HTR-8/SVneo (cell line): ENCODE results near the gene ATG9B.
A peak's percentile ranks its signal among the peaks of the same experiment; 100 is the strongest.
"Not testable (repeated sequence)": the region's sequence is repeated elsewhere in the genome, so short reads cannot be mapped to it uniquely, and the experiment has no call there.

Source experiments
- DNase-seq: peaks from one replicate; pipeline ENCODE4 v3.0.0; 2011; ENCODE audit warnings: low spot score, mixed read lengths; ENCODE audit not compliant: insufficient read length
- FAIRE-seq: peaks from 2 replicates; lab custom pipeline; 2011; peaks lifted over from hg19 to GRCh38; lab: Jason Lieb, UNC

The ATG9B gene

GRCh38 chr7:151059367-151060112 lies 35.2 kb upstream of the ATG9B start, which contains the start of gene SLC4A2:
TSS of gene SLC4A2 (plus strand) at chr7:151059589. CDS start at chr7:151061988, 2,399 bp downstream.
- FAIRE-seq, result no peak
- peak; percentile 73 for DNase-seq

- FAIRE-seq (no peak), DNase-seq (no peak)
Measured at GRCh38 chr7:151058781-151059366, 34.6 kb upstream of the ATG9B start.

GRCh38 chr7:151057989-151058780 lies 33.9 kb upstream of the ATG9B start:
- DNase-seq, result peak; percentile 98
- peak; percentile 4 for FAIRE-seq

- no peak for DNase-seq
- FAIRE-seq, result no peak
Measured at GRCh38 chr7:151057506-151057988, 33.3 kb upstream of the ATG9B start, which contains the start of gene CDK5. TSS of gene CDK5 (minus strand) at chr7:151057897. CDS start at chr7:151057848, 49 bp downstream.

- FAIRE-seq (no peak), DNase-seq (no peak)
Measured at GRCh38 chr7:151056666-151057505, 32.6 kb upstream of the ATG9B start.

GRCh38 chr7:151056283-151056665 lies 32.0 kb upstream of the ATG9B start:
- no peak for FAIRE-seq

GRCh38 chr7:151053751-151054150 lies 29.5 kb upstream of the ATG9B start:
- FAIRE-seq, result no peak
- no peak for DNase-seq

More at GRCh38 chr7:151056283-151056665, 32.0 kb upstream of the ATG9B start:
- DNase-seq, result no peak

GRCh38 chr7:151053096-151053495 lies 28.8 kb upstream of the ATG9B start:
- FAIRE-seq (no peak), DNase-seq (no peak)

GRCh38 chr7:151051108-151051507 lies 26.8 kb upstream of the ATG9B start:
- FAIRE-seq (no peak), DNase-seq (no peak)

GRCh38 chr7:151048911-151049463 lies 24.7 kb upstream of the ATG9B start:
- DNase-seq, result no peak
- no peak for FAIRE-seq

GRCh38 chr7:151047976-151048815 lies 23.9 kb upstream of the ATG9B start, which contains the start of gene ASIC3:
TSS of gene ASIC3 (plus strand) at chr7:151048531. CDS start at chr7:151048886, 355 bp downstream.
- DNase-seq (no peak), FAIRE-seq (no peak)

GRCh38 chr7:151046603-151047573 lies 22.6 kb upstream of the ATG9B start:
- DNase-seq, result peak; percentile 58

GRCh38 chr7:151045967-151046366 lies 21.7 kb upstream of the ATG9B start:
- no peak for DNase-seq
- no peak for FAIRE-seq

More at GRCh38 chr7:151046603-151047573, 22.6 kb upstream of the ATG9B start:
- no peak for FAIRE-seq

- FAIRE-seq (no peak), DNase-seq (no peak)
Measured at GRCh38 chr7:151045262-151045661, 21.0 kb upstream of the ATG9B start.

- FAIRE-seq (no peak), DNase-seq (no peak)
Measured at GRCh38 chr7:151043959-151044358, 19.7 kb upstream of the ATG9B start.

GRCh38 chr7:151043449-151043848 lies 19.2 kb upstream of the ATG9B start:
- FAIRE-seq, result not testable (repeated sequence)

GRCh38 chr7:151040616-151041375 lies 16.5 kb upstream of the ATG9B start:
- DNase-seq, result no peak
- FAIRE-seq, result no peak

More at GRCh38 chr7:151043449-151043848, 19.2 kb upstream of the ATG9B start:
- DNase-seq, result not testable (repeated sequence)
